H9 (cell line): Measurements from ENCODE around the gene ZNF385B. TPM values are rescaled to one million over a fixed set of nuclear protein-coding genes. Genes with fewer than 3 reads are reported as not detected.

Source experiments
- DNase-seq: peaks from one replicate; pipeline ENCODE4 v3.0.0-alpha.2; 2017
- H2AFZ ChIP-seq: one replicate; pipeline ENCODE4 v1.6.1; 2013; ENCODE audit warnings: mild to moderate bottlenecking, low read length, control low read depth, moderate library complexity
- H2AK5ac ChIP-seq: 2 replicates; pipeline ENCODE4 v1.6.1; 2013; ENCODE audit warnings: low read length, control low read depth, mixed read lengths; ENCODE audit not compliant: insufficient read length
- H2BK120ac ChIP-seq: one replicate; pipeline ENCODE4 v1.6.1; 2013; ENCODE audit warnings: low read depth, mild to moderate bottlenecking, low read length, control low read depth, inconsistent platforms; ENCODE audit not compliant: poor library complexity, severe bottlenecking
- H2BK12ac ChIP-seq: 2 replicates; pipeline ENCODE4 v1.6.1; 2013; ENCODE audit warnings: low read length, control low read depth, mixed read lengths, low read depth; ENCODE audit not compliant: insufficient read length
- H2BK15ac ChIP-seq: 2 replicates; pipeline ENCODE4 v1.6.1; 2013; ENCODE audit warnings: low read depth, low read length, control low read depth
- H2BK20ac ChIP-seq: one replicate; pipeline ENCODE4 v1.6.1; 2013; ENCODE audit warnings: low read depth, mild to moderate bottlenecking, low read length, control low read depth, inconsistent platforms; ENCODE audit not compliant: poor library complexity, severe bottlenecking
- H2BK5ac ChIP-seq: 2 replicates; pipeline ENCODE4 v1.6.1; 2013; ENCODE audit warnings: low read length, control low read depth, mixed read lengths; ENCODE audit not compliant: insufficient read length
- H3K14ac ChIP-seq: 2 replicates; pipeline ENCODE4 v1.6.1; 2013; ENCODE audit warnings: low read length, control low read depth; ENCODE audit not compliant: insufficient read depth
- H3K18ac ChIP-seq: 2 replicates; pipeline ENCODE4 v1.6.1; 2013; ENCODE audit warnings: low read depth, mild to moderate bottlenecking, mixed read lengths, low read length, control low read depth; ENCODE audit not compliant: insufficient read length
- H3K23ac ChIP-seq: 2 replicates; pipeline ENCODE4 v1.6.1; 2013; ENCODE audit warnings: low read length, control low read depth, mixed read lengths, low read depth; ENCODE audit not compliant: insufficient read length
- H3K23me2 ChIP-seq: 2 replicates; pipeline ENCODE4 v1.6.1; 2013; ENCODE audit warnings: low read depth, mild to moderate bottlenecking, mixed read lengths, low read length, control low read depth; ENCODE audit not compliant: insufficient read length, poor library complexity, severe bottlenecking
- H3K27ac ChIP-seq: 2 replicates; pipeline ENCODE4 v1.5.1; 2013; ENCODE audit warnings: low read length, control low read depth, mixed read lengths, low read depth; ENCODE audit not compliant: insufficient read length
- H3K27me3 ChIP-seq: 2 replicates; pipeline ENCODE4 v1.6.1; 2013; ENCODE audit warnings: low read length, control low read depth, inconsistent platforms; ENCODE audit not compliant: insufficient read depth
- H3K4ac ChIP-seq: 2 replicates; pipeline ENCODE4 v1.6.1; 2013; ENCODE audit warnings: low read depth, mild to moderate bottlenecking, control low read depth, inconsistent platforms, low read length, moderate library complexity
- H3K4me1 ChIP-seq: 2 replicates; pipeline ENCODE4 v1.6.1; 2013; ENCODE audit warnings: low read length, control low read depth, inconsistent platforms; ENCODE audit not compliant: insufficient read depth
- H3K4me2 ChIP-seq: 2 replicates; pipeline ENCODE4 v1.6.1; 2013; ENCODE audit warnings: low read length, control low read depth, mixed read lengths; ENCODE audit not compliant: insufficient read length, insufficient read depth
- H3K56ac ChIP-seq: 2 replicates; pipeline ENCODE4 v1.6.1; 2013; ENCODE audit warnings: low read depth, mild to moderate bottlenecking, mixed read lengths, low read length, control low read depth; ENCODE audit not compliant: insufficient read length
- H3K79me1 ChIP-seq: 2 replicates; pipeline ENCODE4 v1.6.1; 2013; ENCODE audit warnings: low read depth, mild to moderate bottlenecking, moderate library complexity, low read length, control low read depth, inconsistent platforms; ENCODE audit not compliant: insufficient read depth, poor library complexity, severe bottlenecking
- H3K79me2 ChIP-seq: 2 replicates; pipeline ENCODE4 v1.6.1; 2013; ENCODE audit warnings: low read length, control low read depth, inconsistent platforms; ENCODE audit not compliant: insufficient read depth
- H3K9ac ChIP-seq: 2 replicates; pipeline ENCODE4 v1.6.1; 2013; ENCODE audit warnings: low read length, control low read depth, mixed read lengths; ENCODE audit not compliant: insufficient read length; ENCODE audit errors: extremely low read depth
- H3K9me3 ChIP-seq: one replicate; pipeline ENCODE4 v1.6.1; 2013; ENCODE audit warnings: low read depth, low read length, inconsistent platforms; ENCODE audit not compliant: control insufficient read depth
- H3T11ph ChIP-seq: one replicate; pipeline ENCODE4 v1.6.1; 2013; ENCODE audit warnings: mild to moderate bottlenecking, low read length, control low read depth, inconsistent platforms
- H4K20me1 ChIP-seq: one replicate; pipeline ENCODE4 v1.6.1; 2013; ENCODE audit not compliant: control insufficient read depth, insufficient read length, insufficient read depth
- H4K5ac ChIP-seq: 2 replicates; pipeline ENCODE4 v1.6.1; 2013; ENCODE audit warnings: low read depth, mild to moderate bottlenecking, mixed read lengths, low read length, control low read depth; ENCODE audit not compliant: insufficient read length
- H4K8ac ChIP-seq: replicated peaks from 2 replicates; pipeline ENCODE4 v1.6.1; 2013; ENCODE audit warnings: low read length, control low read depth, mixed read lengths, low read depth; ENCODE audit not compliant: insufficient read length
- H4K91ac ChIP-seq: 2 replicates; pipeline ENCODE4 v1.6.1; 2013; ENCODE audit warnings: low read depth, mild to moderate bottlenecking, moderate library complexity, mixed read lengths, low read length, control low read depth; ENCODE audit not compliant: insufficient read length
- H3K27ac Mint-ChIP-seq, 3 experiments: 2 replicates in 2 of 3; 3 replicates in 1 of 3; pipeline ENCODE4 v1.8.0; 2020 to 2021; ENCODE audit warnings: mixed read lengths in 3 of 3, mild to moderate bottlenecking in 1 of 3, moderate library complexity in 1 of 3
- H3K27me3 Mint-ChIP-seq: 2 replicates; pipeline ENCODE4 v1.8.0; 2021; ENCODE audit warnings: low read depth, mild to moderate bottlenecking, moderate library complexity, mixed read lengths
- H3K36me3 Mint-ChIP-seq, 3 experiments: 2 replicates in 2 of 3; 3 replicates in 1 of 3; pipeline ENCODE4 v1.8.0; 2020 to 2021; ENCODE audit warnings: low read depth in 3 of 3, mixed read lengths in 3 of 3; ENCODE audit not compliant: insufficient read depth in 1 of 3
- H3K4me1 Mint-ChIP-seq, 2 experiments: 2 replicates each; pipeline ENCODE4 v1.8.0; 2020; ENCODE audit warnings: mixed read lengths in 2 of 2
- H3K4me3 Mint-ChIP-seq, 2 experiments: 2 replicates in 1 of 2; 3 replicates in 1 of 2; pipeline ENCODE4 v1.8.0; 2020 to 2021; ENCODE audit warnings: mild to moderate bottlenecking in 2 of 2, mixed read lengths in 2 of 2, moderate library complexity in 1 of 2
- H3K9me3 Mint-ChIP-seq, 2 experiments: 2 replicates in 1 of 2; 3 replicates in 1 of 2; pipeline ENCODE4 v1.8.0; 2020; ENCODE audit warnings: mild to moderate bottlenecking in 2 of 2, mixed read lengths in 2 of 2, moderate library complexity in 1 of 2
- CTCF ChIP-seq: fragments of 200-600 bp; sonication (generic); conservative IDR thresholded peaks from 3 replicates; pipeline ENCODE4 v1.8.0; 2021; ENCODE audit warnings: antibody characterized with exemption, mild to moderate bottlenecking
- WGBS: extraction: QIAGEN DNeasy Blood & Tissue Kit; methylation state at CpG from one replicate; pipeline ENCODE4 v1.1.7; 2013; ENCODE audit warnings: missing lambda C conversion rate, low lambda C conversion rate, mixed read lengths; ENCODE audit not compliant: insufficient read length; ENCODE audit errors: extremely low coverage; 5-methylcytosine and 5-hydroxymethylcytosine counted together
- total RNA-seq: library from RNA; stranded (reverse); gene quantifications from 2 replicates; pipeline ENCODE4 v1.2.1, GENCODE V29; 2021

The ZNF385B gene
- total RNA-seq, 1 experiment from 2014 or later, result 2.1 TPM

GRCh38 chr2:179657068-179657595 lies 204.3 kb downstream of the ZNF385B start:
- Histone ChIP-seq H3K4me1 (no peaks in the 10 kb centered on the region; the same call in 1 of the 2 replicates), H3K79me2 (no peaks in the 10 kb centered on the region), H3K79me1 (no peaks in the 10 kb centered on the region), H3K14ac (no peak overlapping the region), H3K9ac (no peak overlapping the region), H2BK120ac (no peak overlapping the region), H4K8ac (no peak overlapping the region), H3T11ph (no peak overlapping the region), H3K27ac (no peak overlapping the region), H3K9me3 (no peaks in the 10 kb centered on the region), H2BK5ac (no peak overlapping the region), H2AFZ (no peak overlapping the region), H3K56ac (no peak overlapping the region), H2BK20ac (no peak overlapping the region), H2BK15ac (no peak overlapping the region), H4K5ac (no peak overlapping the region), H3K4me2 (no peak overlapping the region), H3K4ac (no peak overlapping the region), H3K23ac (no peak overlapping the region), H4K20me1 (no peaks in the 10 kb centered on the region), H3K23me2 (no peaks in the 10 kb centered on the region), H3K18ac (no peak overlapping the region), H2BK12ac (no peak overlapping the region), H4K91ac (no peak overlapping the region), H2AK5ac (no peak overlapping the region), H3K27me3 (no peaks in the 10 kb centered on the region)
- WGBS, result no CpG with 5 or more reads among the region's 6 CpGs
- no peak for DNase-seq
- Mint-ChIP-seq H3K27me3 (no peaks in the 10 kb centered on the region), H3K4me3 (no peak overlapping the region), H3K9me3 (no peaks in the 10 kb centered on the region), H3K36me3 (no peaks in the 10 kb centered on the region), H3K4me1 (peaks cover 0 to 3% of the 10 kb centered on the region in 2 experiments; a peak in 1 of 4 replicates), H3K27ac (no peak overlapping the region; a peak in 1 of 7 replicates)
- no peak for TF ChIP-seq CTCF
